GM19351 (cell line): ENCODE data around the gene MRAS.
"Not testable (repeated sequence)": the region's sequence is repeated elsewhere in the genome, so short reads cannot be mapped to it uniquely, and the experiment has no call there.

ENCODE experiments used
- ATAC-seq: cut with Tn5 transposase; IDR thresholded peaks from one replicate; pipeline ENCODE4 v1.9.1; 2021; ENCODE audit warnings: mild to moderate bottlenecking, moderate library complexity; ENCODE audit not compliant: unreplicated experiment

Gene MRAS

GRCh38 chr3:138366006-138366759 lies 17.8 kb downstream of the MRAS start:
- no peak for ATAC-seq

- no peak for ATAC-seq
Observed at GRCh38 chr3:138367326-138367850, 19.0 kb downstream of the MRAS start.

GRCh38 chr3:138367911-138368310 lies 19.5 kb downstream of the MRAS start:
- no peak for ATAC-seq

- ATAC-seq = no peak
Observed at GRCh38 chr3:138369151-138369900, 20.9 kb downstream of the MRAS start.

- ATAC-seq = no peak
Observed at GRCh38 chr3:138370321-138370720, 21.9 kb downstream of the MRAS start.

- peak; percentile 100 for ATAC-seq
Observed at GRCh38 chr3:138371070-138371965, 22.9 kb downstream of the MRAS start.

- ATAC-seq = no peak
Observed at GRCh38 chr3:138373087-138373735, 24.8 kb downstream of the MRAS start.

- no peak for ATAC-seq
Observed at GRCh38 chr3:138373736-138374094, 25.3 kb downstream of the MRAS start.

GRCh38 chr3:138374573-138375134 lies 26.3 kb downstream of the MRAS start:
- no peak for ATAC-seq

- ATAC-seq = no peak
Observed at GRCh38 chr3:138375447-138375846, 27.1 kb downstream of the MRAS start.

GRCh38 chr3:138376663-138377062 lies 28.3 kb downstream of the MRAS start:
- no peak for ATAC-seq

- not testable (repeated sequence) for ATAC-seq
Observed at GRCh38 chr3:138377212-138377611, 28.8 kb downstream of the MRAS start.

GRCh38 chr3:138377804-138378203 lies 29.4 kb downstream of the MRAS start:
- ATAC-seq = no peak

GRCh38 chr3:138378331-138378730 lies 30.0 kb downstream of the MRAS start:
- ATAC-seq = no peak

- no peak for ATAC-seq
Observed at GRCh38 chr3:138378990-138379389, 30.6 kb downstream of the MRAS start.

- ATAC-seq = no peak
Observed at GRCh38 chr3:138381413-138381901, 33.1 kb downstream of the MRAS start.

GRCh38 chr3:138381950-138382715 lies 33.8 kb downstream of the MRAS start:
- no peak for ATAC-seq

GRCh38 chr3:138383715-138384465 lies 35.5 kb downstream of the MRAS start:
- ATAC-seq = no peak

- ATAC-seq = no peak
Observed at GRCh38 chr3:138384531-138384930, 36.2 kb downstream of the MRAS start.
